H1 (cell line): ENCODE measurements around the gene MKLN1. TPM values are rescaled to one million over a fixed set of nuclear protein-coding genes. Genes with fewer than 3 reads are reported as not detected.

Experiments used
- CTCF ChIA-PET: fragments of 300-600 bp; sonication (Branson Sonifier 250); formaldehyde crosslinking; loops from one replicate; lab custom pipeline; 2021; ENCODE audit not compliant: partially characterized antibody; lab: Charles Lee
- POLR2A ChIA-PET: fragments of 300-600 bp; sonication (Branson Sonifier 250); formaldehyde crosslinking; loops from one replicate; lab custom pipeline; 2021; ENCODE audit warnings: inconsistent platforms; ENCODE audit not compliant: partially characterized antibody; lab: Charles Lee
- DNase-seq, 2 experiments: peaks; one replicate each; pipeline versions ENCODE4 v3.0.0 to v3.0.0-alpha.2; 2010 to 2022; ENCODE audit warnings: low spot score in 2 of 2, low read depth in 1 of 2, mixed read lengths in 1 of 2
- FAIRE-seq: peaks from 2 replicates; lab custom pipeline; 2011; peaks lifted over from hg19 to GRCh38; lab: Jason Lieb, UNC
- H2AFZ ChIP-seq: 2 replicates; pipeline ENCODE4 v1.8.1; 2012; ENCODE audit warnings: low read length, inconsistent platforms
- H2AK5ac ChIP-seq: 2 replicates; pipeline ENCODE4 v1.6.1; 2013; ENCODE audit warnings: low read depth, low read length
- H2BK120ac ChIP-seq: replicated peaks from 2 replicates; pipeline ENCODE3; 2013; ENCODE audit warnings: low read depth, low read length, inconsistent platforms
- H2BK12ac ChIP-seq: 2 replicates; pipeline ENCODE4 v1.6.1; 2013; ENCODE audit warnings: low read depth, low read length
- H2BK15ac ChIP-seq: 2 replicates; pipeline ENCODE4 v1.6.1; 2013; ENCODE audit warnings: low read length
- H2BK20ac ChIP-seq: 2 replicates; pipeline ENCODE4 v1.6.1; 2013; ENCODE audit warnings: low read length
- H2BK5ac ChIP-seq: 2 replicates; pipeline ENCODE4 v1.6.1; 2013; ENCODE audit warnings: low read depth, low read length
- H3K14ac ChIP-seq: 2 replicates; pipeline ENCODE4 v1.6.1; 2013; ENCODE audit warnings: inconsistent platforms; ENCODE audit not compliant: insufficient read length
- H3K18ac ChIP-seq: 2 replicates; pipeline ENCODE4 v1.6.1; 2013; ENCODE audit warnings: low read length; ENCODE audit errors: extremely low read depth
- H3K23ac ChIP-seq: 2 replicates; pipeline ENCODE4 v1.6.1; 2013; ENCODE audit warnings: inconsistent platforms; ENCODE audit not compliant: insufficient read length
- H3K23me2 ChIP-seq: 2 replicates; pipeline ENCODE4 v1.6.1; 2013; ENCODE audit warnings: low read depth, low read length
- H3K27ac ChIP-seq: 2 replicates; pipeline ENCODE4 v1.6.1; 2011; ENCODE audit warnings: low read depth, low read length, inconsistent platforms
- H3K27me3 ChIP-seq, 4 experiments: replicated peaks in 1 of 4; 1 replicate in 1 of 4; 2 replicates in 3 of 4; pipeline versions ENCODE4 v1.6.1 to v1.8.1; 2011 to 2013; ENCODE audit warnings: low read length in 3 of 4, mild to moderate bottlenecking in 3 of 4, inconsistent platforms in 2 of 4, mixed read lengths in 2 of 4, moderate library complexity in 1 of 4; ENCODE audit not compliant: control insufficient read depth in 3 of 4, insufficient read depth in 3 of 4; ENCODE audit errors: extremely low read depth in 1 of 4
- H3K36me3 ChIP-seq, 4 experiments: 2 replicates each; pipeline versions ENCODE4 v1.6.1 to v1.8.1; 2011 to 2013; ENCODE audit warnings: mild to moderate bottlenecking in 4 of 4, low read length in 3 of 4, moderate library complexity in 2 of 4, control low read depth in 1 of 4, inconsistent platforms in 1 of 4; ENCODE audit not compliant: insufficient read depth in 4 of 4, control insufficient read depth in 2 of 4
- H3K4ac ChIP-seq: replicated peaks from 2 replicates; pipeline ENCODE3; 2013; ENCODE audit warnings: low read length, low read depth, mixed read lengths, inconsistent platforms; ENCODE audit not compliant: insufficient read length
- H3K4me1 ChIP-seq, 4 experiments: replicated peaks in 1 of 4; 1 replicate in 1 of 4; 2 replicates in 3 of 4; pipeline versions ENCODE4 v1.6.1 to v1.8.1; 2011 to 2013; ENCODE audit warnings: low read length in 3 of 4, inconsistent platforms in 2 of 4, mixed read lengths in 1 of 4; ENCODE audit not compliant: insufficient read depth in 4 of 4, control insufficient read depth in 3 of 4
- H3K4me2 ChIP-seq, 2 experiments: 2 replicates each; pipeline versions ENCODE4 v1.6.1 to v1.8.1; 2011 to 2013; ENCODE audit warnings: low read depth in 2 of 2, low read length in 2 of 2, control low read depth in 1 of 2, inconsistent platforms in 1 of 2, mild to moderate bottlenecking in 1 of 2; ENCODE audit not compliant: insufficient read depth in 1 of 2
- H3K4me3 ChIP-seq, 4 experiments: fragments of 200-600, 300-600 bp in 1 of 4; sonication (generic), shearing (Covaris generic), sonication (Bioruptor Twin) in 1 of 4; 2 replicates each; pipeline versions ENCODE4 v1.5.1 to v1.8.1; 2011 to 2016; ENCODE audit warnings: low read length in 4 of 4, low read depth in 3 of 4, control low read depth in 2 of 4, inconsistent platforms in 2 of 4, mild to moderate bottlenecking in 2 of 4, mixed read lengths in 1 of 4, moderate library complexity in 1 of 4; ENCODE audit not compliant: insufficient read depth in 2 of 4; ENCODE audit errors: extremely low read depth in 1 of 4
- H3K56ac ChIP-seq: replicated peaks from 2 replicates; pipeline ENCODE3; 2013; ENCODE audit warnings: low read depth, mild to moderate bottlenecking, mixed read lengths, low read length, inconsistent platforms; ENCODE audit not compliant: insufficient read length
- H3K79me1 ChIP-seq: 2 replicates; pipeline ENCODE4 v1.6.1; 2013; ENCODE audit warnings: low read depth, low read length, control low read depth
- H3K79me2 ChIP-seq, 2 experiments: 2 replicates each; pipeline versions ENCODE4 v1.6.1 to v1.8.1; 2012 to 2013; ENCODE audit warnings: low read length in 2 of 2, mild to moderate bottlenecking in 2 of 2, inconsistent platforms in 1 of 2; ENCODE audit not compliant: insufficient read depth in 2 of 2, control insufficient read depth in 1 of 2
- H3K9ac ChIP-seq, 4 experiments: replicated peaks in 1 of 4; 1 replicate in 1 of 4; 2 replicates in 3 of 4; pipeline versions ENCODE4 v1.6.1 to v1.8.1; 2011 to 2013; ENCODE audit warnings: low read depth in 3 of 4, low read length in 3 of 4, control low read depth in 2 of 4, mild to moderate bottlenecking in 2 of 4, moderate library complexity in 2 of 4, inconsistent platforms in 1 of 4; ENCODE audit errors: extremely low read depth in 1 of 4
- H3K9me3 ChIP-seq, 2 experiments: 2 replicates each; pipeline versions ENCODE4 v1.6.1 to v1.8.1; 2012 to 2013; ENCODE audit warnings: mild to moderate bottlenecking in 2 of 2, moderate library complexity in 2 of 2, control low read depth in 1 of 2, inconsistent platforms in 1 of 2, low read depth in 1 of 2, low read length in 1 of 2, mixed read lengths in 1 of 2; ENCODE audit not compliant: insufficient read depth in 2 of 2
- H4K20me1 ChIP-seq, 2 experiments: replicated peaks in 1 of 2; 2 replicates each; pipeline versions ENCODE3 to v1.8.1; 2011 to 2013; ENCODE audit warnings: inconsistent platforms in 2 of 2, low read length in 2 of 2, mild to moderate bottlenecking in 1 of 2; ENCODE audit not compliant: insufficient read depth in 2 of 2, control insufficient read depth in 1 of 2
- H4K5ac ChIP-seq: 2 replicates; pipeline ENCODE4 v1.6.1; 2013; ENCODE audit warnings: low read length, low read depth, mixed read lengths, inconsistent platforms; ENCODE audit not compliant: insufficient read length
- H4K8ac ChIP-seq: 2 replicates; pipeline ENCODE4 v1.8.0; 2013; ENCODE audit warnings: mild to moderate bottlenecking, moderate library complexity, low read length, inconsistent platforms; ENCODE audit not compliant: insufficient read depth; ENCODE audit errors: extremely low read depth
- H4K91ac ChIP-seq: replicated peaks from 2 replicates; pipeline ENCODE3; 2013; ENCODE audit warnings: low read length, mixed read lengths, inconsistent platforms; ENCODE audit not compliant: insufficient read length
- RXRA ChIP-seq: IDR thresholded peaks from 2 replicates; pipeline ENCODE4 v1.6.1; 2011; ENCODE audit warnings: low read depth, mild to moderate bottlenecking, low read length, moderate library complexity; ENCODE audit not compliant: insufficient read depth
- WGBS, 2 experiments: shearing (Covaris generic) in 1 of 2; methylation state at CpG; one replicate each; pipeline versions ENCODE4 v1.1.6 to v1.1.7; 2013 to 2015; ENCODE audit warnings: low lambda C conversion rate in 2 of 2, mixed read lengths in 2 of 2, inconsistent platforms in 1 of 2, low coverage in 1 of 2, missing lambda C conversion rate in 1 of 2; ENCODE audit not compliant: insufficient replicate concordance in 2 of 2, insufficient coverage in 1 of 2, insufficient read length in 1 of 2; ENCODE audit errors: extremely low coverage in 1 of 2, missing lambda C conversion rate in 1 of 2; 5-methylcytosine and 5-hydroxymethylcytosine counted together
- polyA plus RNA-seq, 7 experiments: library from polyadenylated mRNA; depleted of rRNA in 3 of 7; stranded (reverse) in 5 of 7; unstranded in 2 of 7; fragments of >200 nt in 5 of 7; fragments of 200-250 nt in 2 of 7; gene quantifications; 1 replicate in 5 of 7; 2 replicates in 1 of 7; 4 replicates in 1 of 7; pipeline versions ENCODE4 v1.2.1 to v1.2.3, GENCODE V29; 2011 to 2013; ENCODE audit warnings: missing spikeins in 2 of 7, mixed read lengths in 2 of 7
- total RNA-seq: library from RNA; stranded (reverse); fragmentation: NEBNext Ultra II Directional; extraction: Animal tissue kit (Norgen Biotek cat#: 25700); gene quantifications from 2 replicates; pipeline ENCODE4 v1.2.1, GENCODE V29; 2021

The MKLN1 gene
- total and polyA plus RNA-seq, 2 of the 8 experiments (the other 6 are each of a cell fraction or from before 2014, with no cell fraction given) = 22.3 to 50.9 TPM

GRCh38 chr7:131298608-131298992, 29.1 kb upstream of the MKLN1 start:
- Histone ChIP-seq H3K4me2 (no peak overlapping the region), H3K79me1 (no peaks in the 10 kb centered on the region), H3K23me2 (no peaks in the 10 kb centered on the region), H3K36me3 (no peaks in the 10 kb centered on the region), H3K4me3 (no peak overlapping the region), H4K8ac (no peak overlapping the region), H3K23ac (no peak overlapping the region), H3K27me3 (no peaks in the 10 kb centered on the region), H2BK12ac (no peak overlapping the region), H3K56ac (no peak overlapping the region), H2AFZ (no peak overlapping the region), H4K91ac (no peak overlapping the region), H3K27ac (no peak overlapping the region), H2BK120ac (no peak overlapping the region), H3K4ac (no peak overlapping the region), H3K4me1 (peaks cover 2 to 7% (median 4%) of the 10 kb centered on the region in 4 experiments; a peak in 4 of 7 replicates), H2BK15ac (no peak overlapping the region), H2BK20ac (no peak overlapping the region), H3K9me3 (no peaks in the 10 kb centered on the region), H3K14ac (no peak overlapping the region), H4K5ac (no peak overlapping the region), H3K79me2 (no peaks in the 10 kb centered on the region), H3K9ac (no peak overlapping the region), H4K20me1 (no peaks in the 10 kb centered on the region), H3K18ac (0 out of 2 replicates have a peak overlapping the region, but pooled peaks have one; percentile 42), H2AK5ac (no peak overlapping the region), H2BK5ac (no peak overlapping the region)
- TF ChIP-seq RXRA = no peak
- ChIA-PET POLR2A (no interaction called here), CTCF (no interaction called here)
- 89% methylated on average over 6 of the region's 6 CpGs; no CpG with 5 or more reads in 1 of the 2 experiments for WGBS, 2 experiments
- DNase-seq = no peak
- no peak for FAIRE-seq
